Measurements from ENCODE around the gene IPMK. TPM values are rescaled to one million over a fixed set of nuclear protein-coding genes. Genes with fewer than 3 reads are reported as not detected.
"Not testable (repeated sequence)": the region's sequence is repeated elsewhere in the genome, so short reads cannot be mapped to it uniquely, and the experiment has no call there.

Gene IPMK
- total RNA-seq, 4 donors from 2014 or later = 3.4 to 5.5 (median 4.3) TPM

GRCh38 chr10:58260334-58260733, 7.4 kb downstream of the IPMK start:
- Histone ChIP-seq H3K4me3 (no peak overlapping the region), H3K4me1 (peaks cover 3 to 8% (median 5%) of the 10 kb centered on the region in 4 donors), H3K27me3 (no peaks in the 10 kb centered on the region), H3K9me3 (no peaks in the 10 kb centered on the region), H3K27ac (replicated peaks in 1 of 4) (no peak overlapping the region), H3K36me3 (no peaks in the 10 kb centered on the region)
- DNase-seq (ENCODE audit: extremely low spot score) = no peak
- intact Hi-C loops (cut with DNase I) = no loop called here
- TF ChIP-seq POLR2AphosphoS5 (IDR thresholded peaks at IDR 0.05) (no peak), CTCF (IDR thresholded peaks at IDR 0.05) (no peak), EP300 (IDR thresholded peaks at IDR 0.05) (no peak), POLR2A (IDR thresholded peaks at IDR 0.05; ENCODE audit: low read depth) (no peak)

GRCh38 chr10:58258977-58259692, 8.6 kb downstream of the IPMK start:
- no peak for DNase-seq (ENCODE audit: extremely low spot score)
- intact Hi-C loops (cut with DNase I) = no loop called here
- Histone ChIP-seq H3K36me3 (no peaks in the 10 kb centered on the region), H3K4me3 (no peak overlapping the region), H3K4me1 (no peaks in the 10 kb centered on the region), H3K27ac (replicated peaks in 1 of 4) (no peak overlapping the region), H3K9me3 (no peaks in the 10 kb centered on the region), H3K27me3 (no peaks in the 10 kb centered on the region)
- WGBS = 92% methylated on average over 4 of the region's 4 CpGs
- TF ChIP-seq POLR2A (IDR thresholded peaks at IDR 0.05; ENCODE audit: low read depth) (no peak), CTCF (IDR thresholded peaks at IDR 0.05) (no peak), EP300 (IDR thresholded peaks at IDR 0.05) (no peak), POLR2AphosphoS5 (IDR thresholded peaks at IDR 0.05) (no peak)

- H3K4me3 ChIP-seq; DNase-seq (ENCODE audit: extremely low spot score); H3K9me3 ChIP-seq; H3K27ac ChIP-seq (replicated peaks in 1 of 4); H3K27me3 ChIP-seq; intact Hi-C loops (cut with DNase I); H3K36me3 ChIP-seq; H3K4me1 ChIP-seq: not testable (repeated sequence)
- 96% methylated on average over 7 of the region's 7 CpGs for WGBS
Observed at GRCh38 chr10:58256013-58256780, 11.5 kb downstream of the IPMK start.

- H3K27ac ChIP-seq (replicated peaks in 1 of 4) = no peak overlapping the region
- 31% methylated on average over 1 of the region's 1 CpG for WGBS
- H3K36me3 ChIP-seq = no peaks in the 10 kb centered on the region
- DNase-seq (ENCODE audit: extremely low spot score) = no peak
- TF ChIP-seq EP300 (IDR thresholded peaks at IDR 0.05) = no peak
- no peak for TF ChIP-seq CTCF (IDR thresholded peaks at IDR 0.05)
- no peak for TF ChIP-seq POLR2AphosphoS5 (IDR thresholded peaks at IDR 0.05)
- no peak for TF ChIP-seq POLR2A (IDR thresholded peaks at IDR 0.05; ENCODE audit: low read depth)
- H3K27me3 ChIP-seq = no peaks in the 10 kb centered on the region
- no peak overlapping the region for H3K4me3 ChIP-seq
- no peaks in the 10 kb centered on the region for H3K4me1 ChIP-seq
- no peaks in the 10 kb centered on the region for H3K9me3 ChIP-seq
- intact Hi-C loops (cut with DNase I) = no loop called here
Observed at GRCh38 chr10:58254644-58255043, 13.1 kb downstream of the IPMK start.

GRCh38 chr10:58253184-58253583, 14.5 kb downstream of the IPMK start:
- no peaks in the 10 kb centered on the region for H3K36me3 ChIP-seq
- intact Hi-C loops (cut with DNase I) = no loop called here
- H3K4me1 ChIP-seq = no peaks in the 10 kb centered on the region
- no peak for TF ChIP-seq EP300 (IDR thresholded peaks at IDR 0.05)
- no peak for TF ChIP-seq POLR2A (IDR thresholded peaks at IDR 0.05; ENCODE audit: low read depth)
- TF ChIP-seq CTCF (IDR thresholded peaks at IDR 0.05) = no peak
- TF ChIP-seq POLR2AphosphoS5 (IDR thresholded peaks at IDR 0.05) = no peak
- H3K9me3 ChIP-seq = no peaks in the 10 kb centered on the region
- no peaks in the 10 kb centered on the region for H3K27me3 ChIP-seq
- DNase-seq (ENCODE audit: extremely low spot score) = no peak
- H3K4me3 ChIP-seq = no peak overlapping the region
- WGBS = 77% methylated on average over 4 of the region's 4 CpGs
- no peak overlapping the region for H3K27ac ChIP-seq (replicated peaks in 1 of 4)

- H3K27me3 ChIP-seq; H3K36me3 ChIP-seq; DNase-seq (ENCODE audit: extremely low spot score); intact Hi-C loops (cut with DNase I); H3K4me3 ChIP-seq; H3K4me1 ChIP-seq; H3K9me3 ChIP-seq; H3K27ac ChIP-seq (replicated peaks in 1 of 4): not testable (repeated sequence)
- 89% methylated on average over 3 of the region's 3 CpGs for WGBS
Observed at GRCh38 chr10:58244666-58245065, 23.0 kb downstream of the IPMK start.

GRCh38 chr10:58244242-58244641, 23.5 kb downstream of the IPMK start:
- intact Hi-C loops (cut with DNase I); DNase-seq (ENCODE audit: extremely low spot score); H3K9me3 ChIP-seq; H3K27me3 ChIP-seq; H3K27ac ChIP-seq (replicated peaks in 1 of 4); H3K4me3 ChIP-seq; H3K4me1 ChIP-seq; H3K36me3 ChIP-seq: not testable (repeated sequence)
- WGBS = 95% methylated on average over 8 of the region's 28 CpGs

GRCh38 chr10:58243801-58244200, 23.9 kb downstream of the IPMK start:
- DNase-seq (ENCODE audit: extremely low spot score); H3K9me3 ChIP-seq; H3K4me3 ChIP-seq; intact Hi-C loops (cut with DNase I); H3K27me3 ChIP-seq; H3K4me1 ChIP-seq; H3K27ac ChIP-seq (replicated peaks in 1 of 4); H3K36me3 ChIP-seq: not testable (repeated sequence)
- 97% methylated on average over 28 of the region's 31 CpGs for WGBS

All from esophagus muscularis mucosa (tissue), 4 donors.